Gastrocnemius medialis (tissue), 4 donors: ENCODE results near the gene ZNF490.

Experiments used
- POLR2A ChIP-seq, 2 donors: fragments of 450-650 bp; IDR thresholded peaks; one replicate each; pipeline ENCODE4 v1.6.1; 2017; ENCODE audit warnings: antibody characterized with exemption in 2 of 2, mild to moderate bottlenecking in 2 of 2, moderate library complexity in 2 of 2
- TF ChIP-seq, protein P1 (sequence below), 5 experiments: fragments of 450-650 bp in 3 of 5; fragments of 200-600 bp in 2 of 5; sonication (generic) in 2 of 5; IDR thresholded peaks in 4 of 5; conservative IDR thresholded peaks in 1 of 5; 1 replicate in 4 of 5; 2 replicates in 1 of 5; pipeline ENCODE4 v1.5.1; 2016 to 2019; ENCODE audit warnings: antibody characterized with exemption in 5 of 5, mild to moderate bottlenecking in 3 of 5, moderate library complexity in 3 of 5

- TF ChIP-seq, protein P1, sequence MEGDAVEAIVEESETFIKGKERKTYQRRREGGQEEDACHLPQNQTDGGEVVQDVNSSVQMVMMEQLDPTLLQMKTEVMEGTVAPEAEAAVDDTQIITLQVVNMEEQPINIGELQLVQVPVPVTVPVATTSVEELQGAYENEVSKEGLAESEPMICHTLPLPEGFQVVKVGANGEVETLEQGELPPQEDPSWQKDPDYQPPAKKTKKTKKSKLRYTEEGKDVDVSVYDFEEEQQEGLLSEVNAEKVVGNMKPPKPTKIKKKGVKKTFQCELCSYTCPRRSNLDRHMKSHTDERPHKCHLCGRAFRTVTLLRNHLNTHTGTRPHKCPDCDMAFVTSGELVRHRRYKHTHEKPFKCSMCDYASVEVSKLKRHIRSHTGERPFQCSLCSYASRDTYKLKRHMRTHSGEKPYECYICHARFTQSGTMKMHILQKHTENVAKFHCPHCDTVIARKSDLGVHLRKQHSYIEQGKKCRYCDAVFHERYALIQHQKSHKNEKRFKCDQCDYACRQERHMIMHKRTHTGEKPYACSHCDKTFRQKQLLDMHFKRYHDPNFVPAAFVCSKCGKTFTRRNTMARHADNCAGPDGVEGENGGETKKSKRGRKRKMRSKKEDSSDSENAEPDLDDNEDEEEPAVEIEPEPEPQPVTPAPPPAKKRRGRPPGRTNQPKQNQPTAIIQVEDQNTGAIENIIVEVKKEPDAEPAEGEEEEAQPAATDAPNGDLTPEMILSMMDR (IDR thresholded peaks at IDR 0.05 in 4 of 5, conservative IDR thresholded peaks at IDR 0.05 in 1 of 5), result no peak
- TF ChIP-seq POLR2A (IDR thresholded peaks at IDR 0.05), result no peak
Measured at GRCh38 chr19:12606796-12607195, 3.8 kb downstream of the ZNF490 start.
